Vagina (tissue), 2 donors: ENCODE measurements around the gene CCDC28B. TPM values are rescaled to one million over a fixed set of nuclear protein-coding genes. Genes with fewer than 3 reads are reported as not detected.

Experiments
- DNase-seq, 2 donors: peaks; one replicate each; pipeline ENCODE4 v3.0.0-alpha.2; 2017; ENCODE audit errors: extremely low spot score in 2 of 2
- H3K27ac ChIP-seq: fragments of 200-600 bp; sonication (generic); one replicate; pipeline ENCODE4 v1.5.1; 2019
- H3K27me3 ChIP-seq: fragments of 200-600 bp; sonication (generic); one replicate; pipeline ENCODE4 v1.5.1; 2019
- H3K36me3 ChIP-seq, 2 donors: fragments of 200-600 bp; sonication (generic); one replicate each; pipeline ENCODE4 v1.5.1; 2017 to 2019
- H3K4me1 ChIP-seq: fragments of 200-600 bp; sonication (generic); one replicate; pipeline ENCODE4 v1.5.1; 2019
- H3K4me3 ChIP-seq, 2 donors: fragments of 200-600 bp; sonication (generic); 1 replicate in 1 of 2; 2 replicates in 1 of 2; pipeline ENCODE4 v1.5.1; 2016 to 2019
- H3K9me3 ChIP-seq: fragments of 200-600 bp; sonication (generic); one replicate; pipeline ENCODE4 v1.5.1; 2019
- CTCF ChIP-seq, 3 experiments: fragments of 450-650 bp in 2 of 3; fragments of 200-600 bp in 1 of 3; sonication (generic) in 1 of 3; IDR thresholded peaks; one replicate each; pipeline ENCODE4 v1.5.1; 2017 to 2019; ENCODE audit warnings: antibody characterized with exemption in 3 of 3, mild to moderate bottlenecking in 2 of 3, moderate library complexity in 2 of 3
- POLR2A ChIP-seq, 2 donors: fragments of 450-650 bp; IDR thresholded peaks; one replicate each; pipeline ENCODE4 v1.6.1; 2017; ENCODE audit warnings: antibody characterized with exemption in 2 of 2, mild to moderate bottlenecking in 2 of 2, moderate library complexity in 2 of 2
- POLR2AphosphoS5 ChIP-seq, 2 donors: sonication (generic); formaldehyde crosslinking; IDR thresholded peaks; one replicate each; pipeline ENCODE4 v1.9.0; 2017; ENCODE audit warnings: antibody characterized with exemption in 2 of 2, mild to moderate bottlenecking in 2 of 2, low read depth in 1 of 2; ENCODE audit not compliant: insufficient read depth in 1 of 2
- intact Hi-C: fragments of 100-400 bp; cut with DNase I; formaldehyde crosslinking; loops from one replicate; pipeline ENCODE4 v1.15.1; 2023
- total RNA-seq: library from RNA; depleted of rRNA; stranded (reverse); fragments of >200 nt; gene quantifications from one replicate; pipeline ENCODE4 v1.2.3, GENCODE V29; 2016

Gene CCDC28B
- total RNA-seq, 1 donor from 2014 or later: 2.9 TPM

- intact Hi-C loops: no loop called here
- peaks cover 33% of the 10 kb centered on the region for H3K4me1 ChIP-seq
- no peak for DNase-seq
- no peaks in the 10 kb centered on the region for H3K27me3 ChIP-seq
- H3K36me3 ChIP-seq: no peaks in the 10 kb centered on the region
- H3K27ac ChIP-seq: peak overlapping the region; percentile 43
- H3K4me3 ChIP-seq: peak overlapping the region in 1 of 2 donors; percentile 1
- no peaks in the 10 kb centered on the region for H3K9me3 ChIP-seq
- TF ChIP-seq CTCF (IDR thresholded peaks at IDR 0.05): peak; percentile 56 to 62 (median 62)
- TF ChIP-seq POLR2AphosphoS5 (IDR thresholded peaks at IDR 0.05; ENCODE audit: insufficient read depth in 1 of 2, low read depth in 1 of 2): peak in 1 of 2 donors; percentile 62
- TF ChIP-seq POLR2A (IDR thresholded peaks at IDR 0.05): no peak
These were observed 47.8 kb downstream of the CCDC28B start for GRCh38 chr1:32247983-32248889.

GRCh38 chr1:32249831-32250525, 49.6 kb downstream of the CCDC28B start:
- H3K27me3 ChIP-seq: no peaks in the 10 kb centered on the region

GRCh38 chr1:32250893-32251716, 50.7 kb downstream of the CCDC28B start, which contains the start of gene LCK:
TSS of gene LCK (plus strand) at chr1:32251265. CDS start at chr1:32274330, 23,065 bp downstream.
- DNase-seq: no peak
- no peaks in the 10 kb centered on the region for H3K27me3 ChIP-seq
- H3K9me3 ChIP-seq: no peaks in the 10 kb centered on the region
- peak within 1 kb of the TSS; percentile 55 for H3K27ac ChIP-seq
- H3K4me1 ChIP-seq: peaks cover 30% of the 10 kb centered on the region
- H3K4me3 ChIP-seq: peak within 1 kb of the TSS in 1 of 2 donors; percentile 26
- intact Hi-C loops: no loop called here
- no peaks in the 10 kb centered on the region for H3K36me3 ChIP-seq
- TF ChIP-seq POLR2AphosphoS5 (IDR thresholded peaks at IDR 0.05; ENCODE audit: insufficient read depth in 1 of 2, low read depth in 1 of 2) (no peak), CTCF (IDR thresholded peaks at IDR 0.05) (no peak), POLR2A (IDR thresholded peaks at IDR 0.05) (no peak)

More at GRCh38 chr1:32249831-32250525, 49.6 kb downstream of the CCDC28B start:
- DNase-seq: no peak
- no peak for TF ChIP-seq POLR2A (IDR thresholded peaks at IDR 0.05)
- peak; percentile 50 to 58 for TF ChIP-seq POLR2AphosphoS5 (IDR thresholded peaks at IDR 0.05; ENCODE audit: insufficient read depth in 1 of 2, low read depth in 1 of 2)
- peaks cover 30% of the 10 kb centered on the region for H3K4me1 ChIP-seq
- H3K9me3 ChIP-seq: no peaks in the 10 kb centered on the region
- no peak overlapping the region for H3K4me3 ChIP-seq
- peak overlapping the region; percentile 55 for H3K27ac ChIP-seq
- no peaks in the 10 kb centered on the region for H3K36me3 ChIP-seq
- intact Hi-C loops: no loop called here

Other genes starting within 250 kb of the CCDC28B start
- gene KHDRBS1, start 186.7 kb upstream of the CCDC28B start, total RNA-seq: 104 TPM
- gene TMEM39B, start 127.7 kb upstream of the CCDC28B start, total RNA-seq: 8.3 TPM
- 28.7 TPM for gene KPNA6, start 92.5 kb upstream of the CCDC28B start, total RNA-seq
- 45.7 TPM for gene TXLNA, start 20.9 kb upstream of the CCDC28B start, total RNA-seq
- not detected for gene IQCC, start 5.1 kb downstream of the CCDC28B start, total RNA-seq
- gene DCDC2B, start 8.5 kb downstream of the CCDC28B start, total RNA-seq: not detected
- gene TMEM234, start 21.8 kb downstream of the CCDC28B start, total RNA-seq: 8.3 TPM
- gene EIF3I, start 21.8 kb downstream of the CCDC28B start, total RNA-seq: 164 TPM
- 3.7 TPM for gene FAM167B, start 46.6 kb downstream of the CCDC28B start, total RNA-seq
- gene LCK, start 50.7 kb downstream of the CCDC28B start, total RNA-seq: 6.4 TPM
- gene HDAC1, start 91.5 kb downstream of the CCDC28B start, total RNA-seq: 65.6 TPM
- 36.8 TPM for gene MARCKSL1, start 135.6 kb downstream of the CCDC28B start, total RNA-seq
- gene FAM229A, start 161.9 kb downstream of the CCDC28B start, total RNA-seq: 10.1 TPM
- not detected for gene TSSK3, start 161.9 kb downstream of the CCDC28B start, total RNA-seq
- gene BSDC1, start 193.8 kb downstream of the CCDC28B start, total RNA-seq: 54.3 TPM